Measurements from ENCODE around the gene DNAJC1. TPM values are rescaled to one million over a fixed set of nuclear protein-coding genes. Genes with fewer than 3 reads are reported as not detected.
"Not testable (repeated sequence)": the region's sequence is repeated elsewhere in the genome, so short reads cannot be mapped to it uniquely, and the experiment has no call there.

DNAJC1 gene
- total RNA-seq, 1 donor from 2014 or later, result 26.1 TPM

GRCh38 chr10:21870849-21871248 lies 132.7 kb downstream of the DNAJC1 start:
- H3K4me3 ChIP-seq, result no peak overlapping the region
- H3K27ac ChIP-seq, result no peak overlapping the region
- no peak for TF ChIP-seq CTCF (IDR thresholded peaks at IDR 0.05)
- no peaks in the 10 kb centered on the region for H3K4me1 ChIP-seq
- no peaks in the 10 kb centered on the region for H3K27me3 ChIP-seq
- H3K36me3 ChIP-seq, result peaks cover 0 to 23% of the 10 kb centered on the region in 2 donors
- intact Hi-C loops (cut with DNase I), result no loop called here
- DNase-seq (ENCODE audit: low spot score in 2 of 2), result no peak
- peaks cover 5 to 47% of the 10 kb centered on the region in 2 donors for H3K9me3 ChIP-seq

GRCh38 chr10:21869087-21869486 lies 134.4 kb downstream of the DNAJC1 start:
- H3K36me3 ChIP-seq; H3K4me1 ChIP-seq; H3K27me3 ChIP-seq; H3K4me3 ChIP-seq; H3K27ac ChIP-seq; intact Hi-C loops (cut with DNase I); DNase-seq (ENCODE audit: low spot score in 2 of 2): not testable (repeated sequence)
- peaks cover 5 to 41% of the 10 kb centered on the region in 2 donors for H3K9me3 ChIP-seq

DNA sequence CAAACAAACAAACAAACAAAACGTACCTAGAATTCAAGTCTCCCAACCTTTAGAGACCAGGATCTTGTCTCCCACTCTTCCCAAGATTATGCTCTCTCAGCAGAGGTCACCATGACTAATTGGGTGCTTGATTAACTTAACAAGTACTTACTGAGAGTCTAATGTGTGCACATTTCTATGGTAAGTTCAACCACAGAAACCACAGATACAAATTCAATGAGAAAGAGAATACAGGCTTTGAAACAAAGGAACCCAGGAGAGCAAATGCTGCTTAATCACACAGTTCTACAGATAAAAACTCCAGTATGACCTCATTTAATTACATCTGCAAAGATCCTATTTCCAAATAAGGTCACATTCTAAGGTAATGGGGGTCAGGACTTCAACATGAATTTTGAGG lies 142.8 kb downstream of the DNAJC1 start:
- Histone ChIP-seq H3K27me3 (no peaks in the 10 kb centered on the region), H3K9me3 (no peaks in the 10 kb centered on the region), H3K4me1 (no peaks in the 10 kb centered on the region), H3K27ac (no peak overlapping the region), H3K36me3 (no peaks in the 10 kb centered on the region), H3K4me3 (no peak overlapping the region)
- DNase-seq (ENCODE audit: low spot score in 2 of 2), result no peak
- no peak for TF ChIP-seq CTCF (IDR thresholded peaks at IDR 0.05)
- intact Hi-C loops (cut with DNase I), result no loop called here

GRCh38 chr10:21858455-21858854 lies 145.1 kb downstream of the DNAJC1 start:
- intact Hi-C loops (cut with DNase I), result no loop called here
- Histone ChIP-seq H3K27ac (no peak overlapping the region), H3K27me3 (no peaks in the 10 kb centered on the region)

GRCh38 chr10:21849607-21850006 lies 153.9 kb downstream of the DNAJC1 start:
- Histone ChIP-seq H3K36me3 (peaks cover 0 to 7% of the 10 kb centered on the region in 2 donors), H3K4me1 (no peaks in the 10 kb centered on the region), H3K27me3 (no peaks in the 10 kb centered on the region), H3K27ac (no peak overlapping the region), H3K4me3 (no peak overlapping the region), H3K9me3 (peaks cover 4 to 23% of the 10 kb centered on the region in 2 donors)
- no peak for DNase-seq (ENCODE audit: low spot score in 2 of 2)
- TF ChIP-seq CTCF (IDR thresholded peaks at IDR 0.05), result no peak
- intact Hi-C loops (cut with DNase I), result no loop called here

More at GRCh38 chr10:21858455-21858854, 145.1 kb downstream of the DNAJC1 start:
- TF ChIP-seq CTCF (IDR thresholded peaks at IDR 0.05), result no peak
- no peak for DNase-seq (ENCODE audit: low spot score in 2 of 2)
- Histone ChIP-seq H3K36me3 (no peaks in the 10 kb centered on the region), H3K4me3 (no peak overlapping the region), H3K9me3 (no peaks in the 10 kb centered on the region), H3K4me1 (no peaks in the 10 kb centered on the region)

GRCh38 chr10:21843645-21844044 lies 159.9 kb downstream of the DNAJC1 start:
- Histone ChIP-seq H3K36me3 (no peaks in the 10 kb centered on the region), H3K4me1 (no peaks in the 10 kb centered on the region), H3K27me3 (no peaks in the 10 kb centered on the region), H3K4me3 (no peak overlapping the region), H3K27ac (no peak overlapping the region), H3K9me3 (peaks cover 0 to 8% of the 10 kb centered on the region in 2 donors)
- TF ChIP-seq CTCF (IDR thresholded peaks at IDR 0.05), result no peak
- no peak for DNase-seq (ENCODE audit: low spot score in 2 of 2)
- intact Hi-C loops (cut with DNase I), result no loop called here

DNA sequence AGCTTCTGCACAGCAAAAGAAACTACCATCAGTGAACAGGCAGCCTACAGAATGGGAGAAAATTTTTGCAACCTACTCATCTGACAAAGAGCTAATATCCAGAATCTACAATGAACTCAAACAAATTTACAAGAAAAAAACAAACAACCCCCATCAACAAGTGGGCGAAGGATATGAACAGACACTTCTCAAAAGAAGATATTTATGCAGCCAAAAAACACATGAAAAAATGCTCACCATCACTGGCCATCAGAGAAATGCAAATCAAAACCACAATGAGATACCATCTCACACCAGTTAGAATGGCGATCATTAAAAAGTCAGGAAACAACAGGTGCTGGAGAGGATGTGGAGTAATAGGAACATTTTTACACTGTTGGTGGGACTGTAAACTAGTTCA lies 162.3 kb downstream of the DNAJC1 start:
- peaks cover 0 to 13% of the 10 kb centered on the region in 2 donors for H3K9me3 ChIP-seq
- intact Hi-C loops (cut with DNase I), result not testable (repeated sequence)

DNA sequence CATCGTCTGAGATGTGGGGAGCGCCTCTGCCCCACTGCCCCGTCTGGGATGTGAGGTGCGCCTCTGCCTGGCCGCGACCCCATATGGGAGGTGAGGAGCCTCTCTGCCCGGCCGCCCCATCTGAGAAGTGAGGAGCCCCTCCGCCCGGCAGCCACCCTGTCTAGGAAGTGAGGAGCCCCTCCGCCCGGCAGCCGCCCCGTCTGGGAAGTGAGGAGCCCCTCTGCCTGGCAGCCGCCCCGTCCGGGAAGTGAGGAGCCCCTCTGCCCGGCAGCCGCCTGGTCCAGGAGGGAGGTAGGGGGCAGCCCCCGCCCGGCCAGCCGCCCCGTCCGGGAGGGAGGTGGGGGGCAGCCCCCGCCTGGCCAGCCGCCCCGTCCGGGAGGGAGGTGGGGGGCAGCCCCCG lies 166.0 kb downstream of the DNAJC1 start:
- H3K9me3 ChIP-seq, result peaks cover 8 to 46% of the 10 kb centered on the region in 2 donors
- H3K4me3 ChIP-seq; H3K27me3 ChIP-seq; H3K36me3 ChIP-seq; intact Hi-C loops (cut with DNase I); H3K27ac ChIP-seq; H3K4me1 ChIP-seq; DNase-seq (ENCODE audit: low spot score in 2 of 2): not testable (repeated sequence)

More for the DNA sequence above, 162.3 kb downstream of the DNAJC1 start:
- not testable (repeated sequence) for H3K4me1 ChIP-seq; H3K27me3 ChIP-seq; H3K36me3 ChIP-seq; DNase-seq (ENCODE audit: low spot score in 2 of 2); H3K4me3 ChIP-seq; H3K27ac ChIP-seq

DNA sequence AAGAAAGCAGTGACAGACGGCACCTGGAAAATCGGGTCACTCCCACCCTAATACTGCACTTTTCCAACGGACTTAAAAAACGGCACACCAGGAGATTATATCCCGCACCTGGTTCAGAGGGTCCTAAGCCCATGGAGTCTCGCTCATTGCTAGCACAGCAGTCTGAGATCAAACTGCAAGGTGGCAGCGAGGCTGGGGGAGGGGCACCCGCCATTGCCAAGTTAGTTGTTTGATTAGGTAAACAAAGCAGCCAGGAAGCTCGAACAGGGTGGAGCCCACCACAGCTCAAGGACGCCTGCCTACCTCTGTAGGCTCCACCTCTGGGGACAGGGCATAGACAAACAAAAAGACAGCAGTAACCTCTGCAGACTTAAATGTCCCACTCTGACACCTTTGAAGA lies 169.0 kb downstream of the DNAJC1 start:
- H3K36me3 ChIP-seq; intact Hi-C loops (cut with DNase I); H3K4me1 ChIP-seq; H3K4me3 ChIP-seq; DNase-seq (ENCODE audit: low spot score in 2 of 2); H3K27me3 ChIP-seq; H3K27ac ChIP-seq: not testable (repeated sequence)
- H3K9me3 ChIP-seq, result peaks cover 19 to 58% of the 10 kb centered on the region in 2 donors
